ENCODE results near the gene MACO1.
"Not testable (repeated sequence)": the region's sequence is repeated elsewhere in the genome, so short reads cannot be mapped to it uniquely, and the experiment has no call there.

MACO1 gene

DNA sequence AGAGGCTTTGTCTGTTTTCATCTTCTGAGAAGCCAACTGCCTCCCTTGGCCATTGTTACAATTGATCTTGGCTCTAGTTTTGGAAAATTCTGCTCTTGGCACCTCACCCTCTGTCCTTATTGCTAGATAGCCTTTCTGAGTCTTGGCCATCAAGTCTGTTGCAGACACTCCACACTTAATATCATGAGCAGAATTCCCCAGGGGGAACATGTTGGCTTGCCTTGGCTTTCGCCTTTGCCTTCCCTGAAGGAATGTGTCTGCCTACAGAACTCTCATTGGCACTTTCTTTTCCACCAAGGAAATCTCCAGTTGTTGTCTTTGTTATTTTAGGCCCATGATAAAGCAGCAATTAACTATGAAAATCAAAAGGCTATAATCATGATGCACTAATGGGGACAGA, 70.0 kb downstream of the MACO1 start:
- DNase-seq = no peak

DNA sequence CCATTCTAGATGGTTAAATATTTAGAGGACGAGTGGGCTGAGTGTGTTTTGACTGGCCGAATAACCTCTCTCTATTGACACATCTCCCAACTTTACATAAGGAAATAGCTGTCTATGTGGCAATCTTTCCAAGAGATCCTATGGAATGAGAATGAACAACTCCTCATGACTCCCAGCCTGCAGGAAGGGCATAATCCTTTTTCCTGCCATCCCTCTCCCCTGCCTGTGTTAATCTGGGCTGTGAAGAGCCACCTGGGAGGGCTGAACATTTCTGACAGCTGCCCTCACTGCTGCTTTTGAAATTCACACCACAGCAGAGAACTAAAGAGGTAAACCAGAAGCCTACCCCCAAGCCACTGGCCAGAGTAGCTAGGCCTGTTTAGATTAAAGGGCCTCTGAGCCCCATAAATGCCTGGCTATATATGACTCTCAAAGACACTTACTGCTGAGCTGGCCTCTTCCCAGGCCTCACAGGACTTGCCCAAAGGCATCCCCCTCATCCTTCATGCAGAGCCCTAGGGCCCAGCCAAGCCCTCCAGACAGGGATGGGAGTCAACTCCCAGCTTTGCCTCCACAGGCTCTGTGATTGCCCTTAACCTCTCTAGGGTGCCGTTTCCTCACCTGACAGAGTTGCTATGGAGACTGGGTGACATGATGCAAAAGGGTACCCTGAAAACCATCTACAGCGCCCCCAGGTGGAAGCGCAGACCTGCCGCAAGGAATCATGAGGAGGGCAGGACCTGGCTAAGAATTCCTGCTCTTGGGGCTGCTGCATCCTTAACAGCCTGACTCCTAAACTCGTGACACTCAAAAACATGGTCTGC, 70.8 kb downstream of the MACO1 start:
- no peak for DNase-seq

DNA sequence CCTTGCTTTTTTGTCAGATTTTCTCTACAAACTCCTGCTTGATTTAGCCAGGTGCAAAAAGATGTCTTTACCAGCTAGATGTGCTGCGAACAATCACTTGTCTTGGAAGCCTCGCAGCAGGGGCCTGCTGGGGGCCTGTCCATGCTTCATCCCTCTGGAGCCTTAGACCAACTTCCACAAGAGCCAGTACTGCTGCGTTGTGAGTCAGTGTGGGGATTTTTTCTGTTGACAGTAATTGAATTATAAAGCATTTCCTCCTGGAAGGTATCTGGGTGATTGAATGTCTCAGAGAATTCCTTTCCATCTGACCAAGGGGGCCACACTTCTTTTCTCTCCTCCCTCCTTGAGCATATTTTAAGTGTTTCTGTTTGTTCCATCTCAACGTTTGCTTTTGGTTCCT, 72.3 kb downstream of the MACO1 start:
- no peak for DNase-seq

DNA sequence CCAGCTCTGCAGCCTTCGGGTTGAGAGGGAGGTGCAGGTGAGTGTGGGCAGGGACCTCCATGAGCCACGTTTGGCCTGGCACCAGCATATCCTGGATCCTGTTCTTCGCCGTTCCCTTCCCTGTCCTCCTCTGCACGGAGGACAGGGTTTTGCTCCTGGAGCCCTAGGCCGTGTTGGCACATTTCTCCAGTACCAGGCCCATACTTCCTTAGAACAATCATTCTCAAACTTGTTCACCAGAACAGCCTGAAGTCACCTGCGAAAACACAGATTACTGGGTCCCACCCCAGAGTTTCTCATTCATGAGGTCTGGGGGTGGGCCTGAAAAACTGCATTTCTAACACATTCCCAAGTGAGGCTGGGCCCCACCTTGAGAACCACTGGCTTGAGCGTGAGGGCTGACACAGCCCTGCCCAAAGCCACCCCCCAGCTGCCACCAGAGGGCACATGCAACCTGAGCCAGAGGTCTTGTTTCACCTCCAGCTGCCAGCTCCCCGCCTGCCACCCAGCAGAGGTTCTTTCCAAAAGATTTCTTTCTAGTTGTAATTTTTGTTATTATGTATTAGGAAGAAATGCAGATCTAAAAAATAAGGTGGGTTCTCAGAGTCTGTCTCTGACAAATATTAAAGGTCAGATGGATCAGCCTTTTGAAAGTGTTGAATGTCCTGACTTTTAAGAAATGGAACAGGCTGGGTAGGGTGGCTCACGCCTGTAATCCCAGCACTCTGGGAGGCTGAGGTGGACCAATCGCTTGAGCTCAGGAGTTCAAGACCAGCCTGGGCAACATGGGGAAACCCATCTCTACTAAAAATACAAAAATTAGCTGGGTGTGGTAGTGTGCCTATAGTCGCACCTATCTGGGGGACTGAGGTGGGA, 73.1 kb downstream of the MACO1 start:
- DNase-seq = peak; percentile 59

DNA sequence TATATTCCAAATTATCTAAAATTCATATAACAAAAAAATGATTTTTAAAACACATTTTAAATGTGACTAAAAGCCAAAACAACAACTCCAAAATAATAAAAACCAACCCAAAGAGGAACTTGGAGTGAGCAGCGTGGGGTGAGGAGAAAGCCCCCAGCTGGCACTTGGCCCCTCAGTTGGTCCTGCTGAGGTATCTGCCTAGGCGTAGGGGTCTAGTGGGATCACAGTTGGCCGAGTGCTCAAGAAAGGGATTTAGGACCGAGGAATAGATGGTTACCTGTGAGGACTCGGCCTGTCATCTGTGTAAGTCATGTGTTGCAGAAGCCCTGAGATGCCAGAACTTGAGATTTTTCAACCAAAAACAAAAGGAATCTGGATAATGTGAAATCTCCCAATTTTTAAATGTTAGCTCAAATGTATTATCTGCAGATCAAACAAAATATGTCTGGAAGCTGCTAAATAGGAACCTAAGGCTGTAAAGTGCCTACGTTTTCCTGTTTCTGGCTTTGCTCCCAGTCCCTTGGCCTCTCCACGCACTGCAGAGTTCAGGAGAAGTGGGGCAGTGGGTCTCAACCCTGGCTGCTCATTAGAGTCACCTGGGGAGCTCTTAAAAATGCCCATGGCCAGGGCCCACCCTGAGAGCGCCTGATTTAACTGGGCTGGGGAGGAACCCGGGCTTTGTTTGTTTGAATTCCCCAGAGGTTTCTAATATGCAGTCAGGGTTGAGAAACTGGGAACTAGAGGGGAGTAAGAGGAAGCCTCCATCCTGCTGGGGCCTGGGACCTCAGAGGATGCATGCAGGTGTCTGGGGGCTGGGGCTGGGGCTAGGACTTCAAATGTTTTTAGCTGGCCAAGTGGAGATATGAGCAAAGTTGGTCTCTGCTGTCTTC, 74.3 kb downstream of the MACO1 start:
- DNase-seq = no peak

DNA sequence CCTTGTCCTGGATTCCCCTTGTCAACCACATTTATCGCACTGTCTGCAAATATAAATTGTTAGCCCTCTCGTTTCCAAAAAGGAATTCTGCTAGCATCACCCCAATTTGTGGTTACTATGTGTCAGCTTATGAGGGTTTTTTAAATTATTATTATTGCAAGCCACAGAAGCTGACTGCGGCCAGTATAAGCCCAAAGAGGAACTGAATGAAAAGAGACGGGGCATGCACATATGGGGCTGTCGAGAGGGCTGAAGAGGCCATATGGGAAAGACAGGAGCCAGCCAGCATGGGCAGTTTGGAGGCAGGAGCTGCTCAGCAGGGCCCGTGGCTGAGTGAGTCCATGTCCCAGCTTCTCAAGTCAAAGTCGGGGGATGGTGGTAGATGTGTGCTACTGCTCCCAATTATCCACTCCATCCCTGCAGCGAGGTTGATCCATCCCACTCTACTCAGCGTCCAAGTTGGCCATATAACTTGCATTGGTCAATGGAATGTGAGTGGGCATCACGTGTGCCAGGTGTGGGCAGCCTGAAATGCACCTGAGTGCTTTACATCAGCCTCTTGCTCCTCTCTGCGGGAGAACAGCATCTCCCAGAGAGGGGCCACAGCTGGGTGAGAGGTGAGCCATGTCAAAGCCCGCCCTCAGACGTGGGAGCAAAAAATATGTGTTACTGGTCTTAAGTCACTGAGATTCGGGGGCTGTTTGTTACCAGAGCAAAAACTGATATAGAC, 75.1 kb downstream of the MACO1 start:
- no peak for DNase-seq

DNA sequence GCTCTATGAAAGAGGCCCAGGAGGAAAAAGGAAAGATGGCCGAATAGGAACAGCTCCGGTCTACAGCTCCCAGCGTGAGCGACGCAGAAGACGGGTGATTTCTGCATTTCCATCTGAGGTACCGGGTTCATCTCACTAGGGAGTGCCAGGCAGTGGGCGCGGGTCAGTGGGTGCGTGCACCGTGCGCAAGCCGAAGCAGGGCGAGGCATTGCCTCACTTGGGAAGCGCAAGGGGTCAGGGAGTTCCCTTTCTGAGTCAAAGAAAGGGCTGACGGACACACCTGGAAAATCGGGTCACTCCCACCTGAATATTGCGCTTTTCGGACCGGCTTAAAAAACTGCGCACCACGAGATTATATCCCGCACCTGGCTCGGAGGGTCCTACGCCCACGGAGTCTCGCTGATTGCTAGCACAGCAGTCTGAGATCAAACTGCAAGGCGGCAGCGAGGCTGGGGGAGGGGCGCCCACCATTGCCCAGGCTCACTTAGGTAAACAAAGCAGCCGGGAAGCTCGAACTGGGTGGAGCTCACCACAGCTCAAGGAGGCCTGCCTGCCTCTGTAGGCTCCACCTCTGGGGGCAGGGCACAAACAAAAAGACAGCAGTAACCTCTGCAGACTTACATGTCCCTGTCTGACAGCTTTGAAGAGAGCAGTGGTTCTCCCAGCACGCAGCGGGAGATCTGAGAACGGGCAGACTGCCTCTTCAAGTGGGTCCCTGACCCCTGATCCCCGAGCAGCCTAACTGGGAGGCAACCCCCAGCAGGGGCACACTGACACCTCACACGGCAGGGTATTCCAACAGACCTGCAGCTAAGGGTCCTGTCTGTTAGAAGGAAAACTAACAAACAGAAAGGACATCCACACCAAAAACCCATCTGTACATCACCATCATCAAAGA, 76.1 kb downstream of the MACO1 start:
- DNase-seq = not testable (repeated sequence)

DNA sequence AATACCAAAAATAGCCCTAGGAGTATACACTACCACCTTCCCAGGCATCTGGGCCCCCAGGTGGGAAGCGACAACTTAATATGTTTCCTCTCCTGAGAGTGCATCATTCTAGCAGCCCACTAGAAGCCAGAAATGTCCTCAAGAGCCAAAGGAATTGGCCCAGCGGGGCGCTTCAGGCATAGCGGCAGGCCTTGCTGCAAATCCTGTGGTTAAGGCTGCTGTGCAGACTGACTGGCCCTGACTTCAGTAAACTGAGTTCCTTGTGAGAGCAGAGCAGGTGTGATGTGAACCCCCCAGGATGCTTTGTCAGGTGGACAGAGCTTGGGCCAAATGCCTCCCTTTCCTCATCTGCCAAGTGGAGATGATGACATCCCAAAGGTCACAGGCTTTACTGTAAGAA, 83.0 kb downstream of the MACO1 start:
- no peak for DNase-seq

DNA sequence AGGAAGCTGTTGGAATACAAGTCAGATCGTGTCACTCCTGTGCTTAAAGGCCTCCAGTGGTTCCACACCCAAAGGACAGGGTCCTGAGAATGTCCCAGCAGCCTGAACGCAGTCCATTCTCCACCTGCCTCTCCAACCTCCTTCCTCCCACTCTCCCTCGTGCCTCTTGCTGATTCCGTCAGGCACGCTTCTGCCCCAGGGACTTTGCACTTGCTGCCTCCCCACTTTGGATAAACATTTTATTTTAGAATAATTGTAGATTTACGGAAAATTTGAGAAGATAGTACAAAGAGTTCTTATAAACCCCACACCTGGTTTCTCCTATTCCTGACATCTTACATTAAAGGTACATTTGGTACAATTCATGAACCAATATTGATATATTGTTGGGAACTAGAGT, 84.3 kb downstream of the MACO1 start:
- DNase-seq = no peak

DNA sequence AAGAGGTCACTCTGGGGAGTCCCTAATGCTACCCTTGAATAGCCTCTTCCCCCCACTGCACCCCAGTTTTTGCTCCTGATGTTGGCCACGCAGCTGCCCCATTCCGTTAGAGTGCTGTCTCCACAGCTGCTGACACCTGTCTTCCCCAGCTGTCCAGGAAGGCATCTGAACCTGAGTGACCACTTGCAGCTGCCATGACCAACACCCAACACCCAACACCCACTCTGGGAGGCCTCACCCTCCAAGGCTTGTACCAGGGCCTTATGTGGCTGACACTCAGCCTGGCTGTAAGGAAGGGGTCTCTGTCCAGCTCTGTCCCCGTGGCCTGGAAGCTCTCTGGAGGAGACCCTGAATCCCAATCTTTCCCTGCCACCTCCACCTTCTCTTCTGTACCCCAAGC, 86.0 kb downstream of the MACO1 start:
- DNase-seq = no peak

DNA sequence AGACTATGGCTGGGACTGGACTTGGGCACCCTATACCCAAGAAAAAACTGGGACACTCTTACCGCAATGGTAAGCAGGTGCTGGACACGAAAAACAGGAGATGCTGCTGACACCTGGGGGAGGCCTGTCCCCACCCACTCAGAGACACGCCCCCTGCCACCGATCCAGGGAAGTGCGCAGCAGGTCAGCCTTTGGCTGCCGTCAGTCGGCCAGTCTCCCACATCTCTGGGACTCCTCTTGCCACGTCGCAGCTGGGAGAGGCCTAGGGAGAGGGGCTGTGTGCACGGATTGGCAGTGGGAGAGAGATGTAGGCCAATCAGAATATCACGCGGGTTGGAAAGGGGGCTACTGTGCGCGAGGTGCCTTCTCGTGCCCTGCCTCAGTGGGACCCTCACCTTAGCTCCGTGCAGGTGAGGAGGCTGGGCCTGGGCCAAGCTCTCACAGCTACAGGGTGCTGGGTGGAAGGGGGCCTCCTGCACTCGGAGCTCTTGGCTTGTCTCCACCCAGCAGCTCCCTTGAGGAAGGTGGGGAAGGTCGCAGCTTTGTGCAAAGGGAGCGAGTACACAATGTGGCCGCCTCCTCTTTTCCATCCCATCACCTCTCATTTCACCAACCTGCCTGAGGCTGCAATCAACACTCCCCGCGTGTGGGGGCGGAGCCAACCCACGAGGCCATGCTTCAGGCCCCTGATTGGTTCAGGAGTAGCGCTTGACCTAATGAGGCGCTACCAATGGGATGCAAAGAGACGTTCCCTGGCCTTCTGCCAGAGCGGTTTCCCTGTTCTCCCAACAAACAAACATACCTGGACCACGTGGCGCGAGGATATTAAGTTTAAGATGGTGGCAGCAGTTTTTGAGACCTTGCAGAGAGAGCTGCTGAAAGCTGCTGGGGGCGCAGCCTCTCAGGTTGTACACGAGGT, 87.0 kb downstream of the MACO1 start:
- no peak for DNase-seq

DNA sequence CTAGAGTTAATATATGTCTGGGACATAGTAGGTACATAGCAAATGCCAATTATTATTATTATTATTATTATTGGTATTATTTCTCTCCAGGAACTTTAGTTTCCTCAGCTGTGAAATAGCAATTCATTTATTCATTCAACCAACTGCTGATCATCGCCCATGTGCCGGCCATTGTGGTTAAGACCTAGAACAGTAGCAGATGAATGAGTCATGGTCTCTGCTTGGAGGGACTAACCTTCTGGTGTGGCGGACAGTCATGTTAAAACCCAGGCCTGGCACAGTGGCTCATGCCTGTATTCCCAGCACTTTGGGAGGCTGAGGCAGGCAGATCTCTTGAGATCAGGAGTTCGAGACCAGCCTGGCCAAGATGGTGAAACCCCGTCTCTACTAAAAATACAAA, 88.9 kb downstream of the MACO1 start:
- DNase-seq = no peak

DNA sequence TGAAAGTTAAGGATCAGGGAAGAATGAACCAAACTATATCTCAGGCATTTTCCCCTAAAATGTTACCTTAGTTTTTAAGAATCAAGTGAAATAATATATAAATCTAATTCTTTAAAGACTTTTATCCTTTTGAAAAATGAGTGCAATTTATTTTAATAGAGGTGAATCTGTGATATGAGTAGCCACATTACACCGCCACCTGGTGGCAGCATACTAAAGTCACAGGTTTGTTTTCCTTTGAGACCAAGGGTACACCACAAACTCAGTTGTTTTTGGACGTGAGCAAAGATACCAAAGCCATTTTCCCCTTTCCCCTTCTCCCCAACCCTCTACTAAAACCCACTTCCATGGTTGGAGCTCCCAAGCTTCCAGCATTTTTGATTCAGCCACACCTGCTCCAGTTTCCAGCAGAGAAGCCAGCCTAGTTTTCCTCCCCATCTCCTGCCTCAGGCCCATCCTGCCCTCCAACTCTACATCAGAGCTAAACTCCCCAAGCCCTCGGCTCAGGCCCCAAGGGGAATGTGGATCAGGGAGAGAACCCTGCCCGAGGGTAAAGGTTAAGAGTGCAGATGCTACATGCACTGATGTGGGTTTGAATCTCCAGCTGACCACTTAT, 89.9 kb downstream of the MACO1 start:
- peak; percentile 59 for DNase-seq

DNA sequence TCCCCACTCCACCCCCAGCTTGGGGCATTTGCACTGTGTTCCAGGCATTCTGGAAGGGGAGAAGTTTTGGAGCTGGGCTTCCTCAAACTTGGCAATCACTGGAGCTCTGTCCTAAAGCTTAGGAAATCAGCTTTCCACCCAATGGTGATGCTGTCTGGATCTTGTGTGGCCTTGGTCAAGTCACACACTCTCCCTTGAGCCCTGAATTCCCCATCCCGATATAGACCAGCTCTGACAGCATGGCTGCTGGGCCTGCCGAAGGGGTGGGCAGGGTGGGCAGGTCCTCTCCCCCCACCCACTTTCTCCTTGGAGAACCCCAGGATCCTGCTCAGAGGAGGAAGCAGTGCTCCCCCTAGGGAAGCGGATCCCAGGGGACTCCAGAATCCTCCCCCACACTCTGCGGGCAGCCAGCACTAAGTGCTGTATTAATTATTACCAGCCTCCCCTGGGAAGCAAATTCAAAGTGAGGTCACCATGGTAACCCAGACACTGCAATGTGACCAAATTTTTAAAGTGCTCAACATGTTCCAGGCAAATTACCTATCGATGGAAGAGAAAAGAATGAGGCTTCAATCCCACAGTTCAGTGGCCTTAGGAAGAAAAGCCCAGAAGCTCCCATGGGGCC, 91.4 kb downstream of the MACO1 start:
- no peak for DNase-seq

DNA sequence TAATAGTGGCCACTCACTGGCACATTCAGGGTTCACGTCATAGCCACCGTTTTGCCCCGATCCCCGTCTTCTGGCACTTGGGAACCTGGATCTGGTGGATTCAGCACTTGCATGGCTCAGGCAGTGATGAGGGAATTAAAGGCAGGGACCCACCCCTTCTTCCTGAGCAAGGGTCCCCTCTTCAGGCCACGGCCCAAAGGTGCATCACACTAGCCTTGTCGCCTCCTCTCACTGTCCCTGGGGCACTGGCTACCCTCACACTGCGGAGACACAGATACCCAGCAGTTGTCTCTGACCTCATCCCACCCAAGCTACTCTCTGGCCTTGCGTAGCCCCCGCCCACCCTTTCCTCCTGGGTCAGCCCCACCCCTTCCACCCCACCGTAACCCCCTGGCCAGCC, 92.8 kb downstream of the MACO1 start:
- no peak for DNase-seq

DNA sequence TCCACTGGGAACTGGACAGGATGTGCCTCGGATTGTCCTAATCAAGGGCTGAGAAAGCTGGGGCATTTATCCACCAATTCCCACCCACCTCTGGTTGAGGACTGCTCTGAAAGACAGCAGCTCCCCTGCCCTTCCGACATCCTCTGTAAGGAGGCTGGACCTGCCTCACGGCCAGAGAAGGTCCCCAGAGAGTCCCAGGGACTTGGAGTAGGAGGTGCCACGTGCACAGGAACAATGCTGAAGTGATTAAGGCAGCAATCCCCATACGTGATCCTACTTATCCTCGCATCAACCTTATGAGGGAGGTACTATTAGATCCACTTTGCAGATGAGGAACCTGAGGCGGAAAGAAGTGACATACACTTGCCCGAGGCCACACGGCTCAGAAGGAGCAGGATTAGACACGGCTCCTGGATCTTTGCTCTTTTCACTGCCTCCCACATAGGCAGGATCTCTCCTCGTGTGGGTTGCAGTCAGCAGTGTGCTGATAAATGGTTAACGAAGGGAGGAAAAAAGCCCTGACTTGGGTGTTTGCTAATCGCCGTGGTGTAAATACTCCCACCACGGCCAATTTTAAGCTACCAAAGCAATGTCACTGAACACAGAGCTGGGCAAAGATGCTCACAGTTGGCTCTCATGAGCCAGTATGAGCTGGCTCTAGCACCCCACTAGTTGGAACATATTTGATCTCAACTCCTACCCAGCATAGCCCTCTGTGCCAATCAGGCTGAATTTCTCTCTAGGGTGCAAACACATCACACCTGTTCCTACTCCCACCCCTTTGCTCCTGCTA, 94.1 kb downstream of the MACO1 start:
- DNase-seq = no peak

DNA sequence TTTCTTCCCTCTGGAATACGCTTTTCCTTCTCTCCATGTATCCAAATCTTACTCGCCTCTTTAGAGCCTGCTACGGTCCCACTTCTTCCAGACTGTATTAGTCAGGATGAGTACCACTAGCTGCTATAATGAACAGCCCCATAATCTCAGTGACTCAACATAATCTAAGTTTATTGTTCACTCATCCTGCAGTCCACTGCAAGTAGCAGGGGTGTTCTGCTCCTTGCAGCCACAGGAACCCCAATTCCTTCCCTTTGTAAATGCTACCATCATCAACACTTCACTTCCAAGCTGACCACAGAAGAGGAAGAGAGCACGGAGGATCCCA, 94.6 kb downstream of the MACO1 start:
- DNase-seq = no peak

DNA sequence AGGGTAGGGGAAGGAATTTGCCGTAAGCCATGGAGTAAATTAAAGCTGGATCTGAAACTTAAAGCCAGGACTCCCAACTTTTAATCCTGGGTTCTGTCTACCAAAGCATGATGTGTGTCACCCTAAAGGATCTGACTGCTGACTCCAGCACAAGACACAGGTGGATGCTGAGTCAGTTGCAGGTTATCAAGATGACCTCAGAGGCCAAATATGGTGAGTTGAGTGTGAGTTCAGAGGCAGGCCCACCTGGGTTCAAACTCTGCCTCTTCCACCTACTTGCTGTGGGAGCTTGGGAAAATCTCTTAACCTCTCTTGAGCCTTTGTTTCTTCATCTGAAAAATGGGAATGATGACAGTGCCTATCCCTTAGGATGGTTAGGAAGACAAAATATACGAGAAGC, 96.1 kb downstream of the MACO1 start:
- no peak for DNase-seq

All from effector CD8-positive, alpha-beta T cell (primary cell).